ENCODE data around the gene SFR1. TPM values are rescaled to one million over a fixed set of nuclear protein-coding genes. Genes with fewer than 3 reads are reported as not detected.

Gene SFR1
- polyA plus RNA-seq, 1 donor (not counting 4 experiments of a cell fraction or from before 2014, with no cell fraction given), result 10.4 TPM

GRCh38 chr10:104088239-104088638 lies 33.7 kb upstream of the SFR1 start:
- H3K4me1 ChIP-seq (ENCODE audit: control insufficient read depth, extremely low read depth, insufficient read depth, low read length), result peaks cover 55% of the 10 kb centered on the region
- H3K27me3 ChIP-seq (ENCODE audit: control insufficient read depth, extremely low read depth, insufficient read depth, low read length), result no peaks in the 10 kb centered on the region
- H3K9me1 ChIP-seq (ENCODE audit: control insufficient read depth, extremely low read depth, insufficient read depth, low read length), result no peaks in the 10 kb centered on the region
- H3K9ac ChIP-seq (ENCODE audit: control insufficient read depth, extremely low read depth, insufficient read depth, low read length), result no peak overlapping the region
- peaks cover 24% of the 10 kb centered on the region for H3K79me2 ChIP-seq (ENCODE audit: control insufficient read depth, insufficient read depth, low read length)
- FAIRE-seq, result peak; percentile 5
- no peak overlapping the region for H2AFZ ChIP-seq (ENCODE audit: control insufficient read depth, low read length)
- H4K20me1 ChIP-seq (ENCODE audit: control insufficient read depth, extremely low read depth, insufficient read depth, low read length), result no peaks in the 10 kb centered on the region
- no peak overlapping the region for H3K4me3 ChIP-seq (ENCODE audit: control insufficient read depth in 2 of 3, extremely low read depth in 1 of 3, insufficient read depth in 2 of 3, low read depth in 1 of 3, low read length in 3 of 3)
- no peak for DNase-seq (ENCODE audit: low read depth, low spot score)
- peaks cover 4% of the 10 kb centered on the region for H3K9me3 ChIP-seq (ENCODE audit: control insufficient read depth, low read depth, low read length)
- H3K27ac ChIP-seq (ENCODE audit: control insufficient read depth, insufficient read depth, low read length), result no peak overlapping the region
- no peak overlapping the region for H3K4me2 ChIP-seq (ENCODE audit: control insufficient read depth, extremely low read depth, insufficient read depth, low read depth, low read length)
- peaks cover 0 to 12% of the 10 kb centered on the region in 2 experiments for H3K36me3 ChIP-seq (ENCODE audit: control insufficient read depth in 2 of 2, extremely low read depth in 1 of 2, insufficient read depth in 2 of 2, low read length in 2 of 2)
- dilution Hi-C loops (cut with MboI; ENCODE audit: extremely low pct_ligation_motif_present, low sequenced_read_pairs), result no loop called here
- no peak for TF ChIP-seq EZH2 (IDR thresholded peaks at IDR 0.05; ENCODE audit: low read length)
- no peak for TF ChIP-seq CTCF (optimal IDR thresholded peaks at IDR 0.05 in 1 of 3, IDR thresholded peaks at IDR 0.05 in 1 of 3, conservative IDR thresholded peaks at IDR 0.05 in 1 of 3; ENCODE audit: extremely low read depth in 1 of 3, insufficient read depth in 2 of 3, low read length in 3 of 3)

- H4K20me1 ChIP-seq (ENCODE audit: control insufficient read depth, extremely low read depth, insufficient read depth, low read length), result no peaks in the 10 kb centered on the region
- peak overlapping the region; percentile 61 for H3K4me2 ChIP-seq (ENCODE audit: control insufficient read depth, extremely low read depth, insufficient read depth, low read depth, low read length)
- H3K27ac ChIP-seq (ENCODE audit: control insufficient read depth, insufficient read depth, low read length), result peak overlapping the region; percentile 95
- peak overlapping the region; percentile 61 for H3K9ac ChIP-seq (ENCODE audit: control insufficient read depth, extremely low read depth, insufficient read depth, low read length)
- dilution Hi-C loops (cut with MboI; ENCODE audit: extremely low pct_ligation_motif_present, low sequenced_read_pairs), result no loop called here
- peaks cover 10% of the 10 kb centered on the region for H3K9me3 ChIP-seq (ENCODE audit: control insufficient read depth, low read depth, low read length)
- no peaks in the 10 kb centered on the region for H3K27me3 ChIP-seq (ENCODE audit: control insufficient read depth, extremely low read depth, insufficient read depth, low read length)
- peaks cover 0 to 1% of the 10 kb centered on the region in 2 experiments for H3K36me3 ChIP-seq (ENCODE audit: control insufficient read depth in 2 of 2, extremely low read depth in 1 of 2, insufficient read depth in 2 of 2, low read length in 2 of 2)
- TF ChIP-seq CTCF (optimal IDR thresholded peaks at IDR 0.05 in 1 of 3, IDR thresholded peaks at IDR 0.05 in 1 of 3, conservative IDR thresholded peaks at IDR 0.05 in 1 of 3; ENCODE audit: extremely low read depth in 1 of 3, insufficient read depth in 2 of 3, low read length in 3 of 3), result no peak
- no peak for TF ChIP-seq EZH2 (IDR thresholded peaks at IDR 0.05; ENCODE audit: low read length)
- peaks cover 55% of the 10 kb centered on the region for H3K4me1 ChIP-seq (ENCODE audit: control insufficient read depth, extremely low read depth, insufficient read depth, low read length)
- H2AFZ ChIP-seq (ENCODE audit: control insufficient read depth, low read length), result peak overlapping the region; percentile 14
- FAIRE-seq (peak; percentile 84), DNase-seq (ENCODE audit: low read depth, low spot score) (no peak)
- peak overlapping the region in 1 of 3 experiments; percentile 22 for H3K4me3 ChIP-seq (ENCODE audit: control insufficient read depth in 2 of 3, extremely low read depth in 1 of 3, insufficient read depth in 2 of 3, low read depth in 1 of 3, low read length in 3 of 3)
- no peaks in the 10 kb centered on the region for H3K9me1 ChIP-seq (ENCODE audit: control insufficient read depth, extremely low read depth, insufficient read depth, low read length)
- peaks cover 10% of the 10 kb centered on the region for H3K79me2 ChIP-seq (ENCODE audit: control insufficient read depth, insufficient read depth, low read length)
Observed at GRCh38 chr10:104089621-104090020, 32.4 kb upstream of the SFR1 start.
